Fibroblast of pulmonary artery (primary cell): ENCODE data around the gene YAE1.
"Not testable (repeated sequence)": the region's sequence is repeated elsewhere in the genome, so short reads cannot be mapped to it uniquely, and the experiment has no call there.

ENCODE experiments used
- DNase-seq: peaks from one replicate; pipeline ENCODE4 v3.0.0-alpha.2; 2010; ENCODE audit warnings: low read depth
- H3K4me3 ChIP-seq: replicated peaks from 2 replicates; pipeline ENCODE4 v1.5.1; 2011; ENCODE audit warnings: low read depth, mild to moderate bottlenecking, control low read depth, low read length, moderate library complexity
- TF ChIP-seq, protein P1 (sequence below): IDR thresholded peaks from 2 replicates; pipeline ENCODE4 v1.5.1; 2011; ENCODE audit warnings: mild to moderate bottlenecking, control low read depth, low read length, inconsistent platforms; ENCODE audit errors: missing control alignments

YAE1 gene

DNA sequence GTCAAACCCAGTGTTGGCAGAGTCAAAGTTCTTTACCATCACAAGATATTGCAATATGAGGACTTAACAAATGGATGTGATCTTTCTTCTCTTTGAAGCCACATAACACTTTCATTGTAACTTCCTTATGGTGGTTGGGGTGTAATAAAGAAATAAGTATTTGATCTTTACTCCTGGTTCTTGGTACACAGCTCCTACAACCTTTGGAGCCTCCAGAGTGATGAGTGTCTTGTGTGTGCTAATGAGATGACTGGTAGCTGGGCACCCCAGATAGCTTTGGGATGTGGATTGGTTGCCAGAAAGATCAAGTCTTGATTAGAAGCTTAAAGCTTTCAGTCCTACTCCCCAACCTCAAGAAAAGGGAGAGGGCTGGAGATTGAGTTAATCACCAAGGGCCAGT, 31.1 kb upstream of the YAE1 start:
- no peak for DNase-seq
- no peak overlapping the region for H3K4me3 ChIP-seq

DNA sequence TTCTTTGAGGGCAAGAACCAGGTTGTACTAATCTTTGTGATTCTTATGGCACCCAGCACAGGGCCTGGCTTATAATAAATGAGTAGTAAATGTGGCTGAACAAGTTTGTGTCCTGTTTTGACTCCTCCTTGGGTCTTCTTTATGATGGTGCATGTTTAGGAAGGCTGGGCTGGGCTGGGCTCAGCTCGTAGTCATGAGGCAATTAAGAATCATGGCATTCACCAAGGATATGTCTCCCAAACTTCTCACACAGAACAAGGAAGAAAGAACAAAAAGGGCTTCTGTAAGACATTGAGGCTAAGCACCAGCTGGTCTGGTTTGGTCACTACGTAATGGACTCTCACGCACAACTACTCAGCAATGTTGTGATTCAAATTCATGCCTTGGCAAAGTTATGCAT, 30.5 kb upstream of the YAE1 start:
- H3K4me3 ChIP-seq: no peak overlapping the region
- TF ChIP-seq, protein P1, sequence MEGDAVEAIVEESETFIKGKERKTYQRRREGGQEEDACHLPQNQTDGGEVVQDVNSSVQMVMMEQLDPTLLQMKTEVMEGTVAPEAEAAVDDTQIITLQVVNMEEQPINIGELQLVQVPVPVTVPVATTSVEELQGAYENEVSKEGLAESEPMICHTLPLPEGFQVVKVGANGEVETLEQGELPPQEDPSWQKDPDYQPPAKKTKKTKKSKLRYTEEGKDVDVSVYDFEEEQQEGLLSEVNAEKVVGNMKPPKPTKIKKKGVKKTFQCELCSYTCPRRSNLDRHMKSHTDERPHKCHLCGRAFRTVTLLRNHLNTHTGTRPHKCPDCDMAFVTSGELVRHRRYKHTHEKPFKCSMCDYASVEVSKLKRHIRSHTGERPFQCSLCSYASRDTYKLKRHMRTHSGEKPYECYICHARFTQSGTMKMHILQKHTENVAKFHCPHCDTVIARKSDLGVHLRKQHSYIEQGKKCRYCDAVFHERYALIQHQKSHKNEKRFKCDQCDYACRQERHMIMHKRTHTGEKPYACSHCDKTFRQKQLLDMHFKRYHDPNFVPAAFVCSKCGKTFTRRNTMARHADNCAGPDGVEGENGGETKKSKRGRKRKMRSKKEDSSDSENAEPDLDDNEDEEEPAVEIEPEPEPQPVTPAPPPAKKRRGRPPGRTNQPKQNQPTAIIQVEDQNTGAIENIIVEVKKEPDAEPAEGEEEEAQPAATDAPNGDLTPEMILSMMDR: no peak
- no peak for DNase-seq

More for the DNA sequence above, 31.1 kb upstream of the YAE1 start:
- TF ChIP-seq, protein P1: no peak

DNA sequence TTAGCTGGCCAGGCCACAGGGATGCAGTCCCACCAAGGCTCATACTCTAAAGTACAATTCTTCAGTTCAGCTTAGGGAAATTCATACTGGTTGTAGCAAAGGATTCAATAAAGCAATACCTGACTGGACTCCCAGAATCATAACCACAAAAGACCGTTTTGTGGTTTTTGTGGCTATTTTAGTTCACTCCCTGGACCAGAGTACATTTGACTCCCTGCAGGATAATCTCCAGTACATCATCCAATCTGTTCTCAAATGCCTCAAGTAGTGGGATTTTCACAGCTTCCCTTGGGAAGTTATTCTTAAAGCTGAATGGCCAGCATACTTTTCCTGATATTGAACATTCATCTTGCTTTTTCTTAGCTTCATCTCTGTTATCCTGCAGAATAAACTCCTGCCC, 29.3 kb upstream of the YAE1 start:
- no peak overlapping the region for H3K4me3 ChIP-seq
- TF ChIP-seq, protein P1: no peak
- no peak for DNase-seq

DNA sequence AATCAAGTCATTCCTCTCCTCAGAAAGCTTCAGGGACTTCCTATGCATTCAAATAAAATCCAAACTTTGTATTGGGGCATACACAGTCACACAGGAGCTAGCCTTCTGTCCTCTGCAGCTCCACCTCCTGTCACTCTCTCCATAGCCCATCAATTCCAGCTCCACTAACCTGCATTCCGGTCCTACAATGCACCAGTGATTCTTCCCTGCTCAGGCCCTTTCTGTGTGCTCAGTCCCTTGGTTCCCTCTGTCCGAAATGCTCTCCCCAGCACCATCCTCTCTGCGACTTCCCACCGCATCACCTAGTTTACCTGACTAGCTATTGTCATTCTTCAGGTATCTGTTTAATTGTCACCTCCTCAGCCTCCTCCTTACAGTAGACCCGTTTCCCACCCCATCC, 26.4 kb upstream of the YAE1 start:
- no peak for DNase-seq
- TF ChIP-seq, protein P1: no peak
- no peak overlapping the region for H3K4me3 ChIP-seq

DNA sequence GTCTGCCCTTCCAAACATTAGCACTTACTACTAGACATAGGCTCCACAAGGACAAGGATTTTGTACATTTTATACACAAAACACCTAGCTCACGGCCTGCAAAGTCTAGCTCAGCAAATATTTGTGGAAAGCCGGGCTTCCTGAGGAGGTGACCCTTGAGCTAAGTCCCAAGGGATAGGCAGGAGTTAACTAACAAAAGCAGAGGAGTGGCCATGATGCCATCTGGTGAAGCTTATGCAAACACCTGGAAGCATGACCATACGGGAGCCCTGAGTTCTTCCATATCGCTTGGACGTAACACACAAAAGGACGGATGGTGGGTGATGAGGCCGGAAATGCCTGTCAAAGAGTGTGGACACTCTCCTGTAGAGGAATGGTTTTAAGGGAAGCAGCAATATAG, 25.9 kb upstream of the YAE1 start:
- no peak overlapping the region for H3K4me3 ChIP-seq
- TF ChIP-seq, protein P1: no peak
- no peak for DNase-seq

DNA sequence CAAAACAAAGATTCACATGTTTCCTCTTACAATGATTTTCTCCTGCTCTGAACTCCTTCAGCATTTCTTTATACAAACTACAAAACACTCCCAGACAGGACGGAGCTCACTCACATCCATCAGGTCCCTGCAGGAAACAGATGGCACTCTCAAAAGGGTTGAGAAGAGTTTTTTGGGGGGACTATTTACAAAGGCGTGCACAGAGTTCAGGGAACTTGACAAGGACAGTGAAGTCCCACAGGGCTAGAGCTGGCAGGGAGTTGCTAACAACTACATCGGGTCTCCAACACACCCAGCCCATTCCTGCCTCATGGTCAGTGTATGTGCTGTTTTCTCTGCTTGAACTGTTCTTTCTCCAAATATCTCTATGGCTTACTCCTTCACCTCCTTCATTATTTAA, 24.7 kb upstream of the YAE1 start:
- DNase-seq: no peak
- no peak overlapping the region for H3K4me3 ChIP-seq
- TF ChIP-seq, protein P1: no peak

DNA sequence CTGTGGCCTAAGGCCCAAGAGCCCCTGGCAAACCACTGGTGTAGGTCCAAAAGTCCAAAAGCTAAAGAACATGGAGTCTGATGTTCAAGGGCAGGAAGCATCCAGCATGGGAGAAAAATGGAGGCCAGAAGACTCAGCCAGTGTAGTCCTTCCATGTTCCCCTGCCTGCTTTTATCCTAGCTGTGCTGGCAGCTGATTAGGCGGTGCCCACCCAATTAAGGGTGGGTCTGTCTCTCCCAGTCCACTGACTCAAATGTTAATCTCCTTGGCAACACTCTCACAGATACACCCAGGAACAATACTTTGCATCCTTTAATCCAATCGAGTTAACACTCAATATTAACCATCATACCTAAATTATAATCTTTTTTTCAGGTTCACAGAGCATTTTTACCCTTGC, 21.4 kb upstream of the YAE1 start:
- H3K4me3 ChIP-seq, DNase-seq: not testable (repeated sequence)

DNA sequence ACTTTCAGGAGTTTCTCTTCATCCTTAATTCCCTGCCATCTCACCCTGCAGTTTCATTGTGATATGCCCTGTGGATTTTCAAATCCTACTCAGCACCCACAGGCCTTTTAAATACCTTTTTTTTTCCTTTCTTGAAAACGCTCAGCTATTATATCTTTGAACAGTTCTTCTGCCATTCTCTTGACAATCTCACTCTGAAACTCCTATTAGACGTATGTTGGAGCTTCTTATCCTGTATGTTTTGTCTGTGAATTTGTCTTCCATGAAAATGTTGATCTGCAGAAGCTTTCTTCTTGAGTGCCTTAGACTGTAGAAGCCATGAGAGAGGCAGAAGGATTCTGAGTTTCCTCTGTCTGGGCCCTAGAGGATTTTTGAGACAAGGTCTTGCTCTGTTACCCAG, 18.9 kb upstream of the YAE1 start:
- no peak for DNase-seq
- TF ChIP-seq, protein P1: no peak
- no peak overlapping the region for H3K4me3 ChIP-seq
